ACHN (cell line): ENCODE measurements around the gene LTBP1.
"Not testable (repeated sequence)": the region's sequence is repeated elsewhere in the genome, so short reads cannot be mapped to it uniquely, and the experiment has no call there.

Experiments
- DNase-seq: peaks from one replicate; pipeline ENCODE4 v3.0.0-alpha.2; 2015
- in situ Hi-C: cut with HindIII; loops from 2 replicates; pipeline ENCODE4 v1.10.0; 2017; ENCODE audit warnings: low sequenced_read_pairs, low pct_ligation_motif_present, low pct_unique_long_range_greater_than_20kb

Gene LTBP1

DNA sequence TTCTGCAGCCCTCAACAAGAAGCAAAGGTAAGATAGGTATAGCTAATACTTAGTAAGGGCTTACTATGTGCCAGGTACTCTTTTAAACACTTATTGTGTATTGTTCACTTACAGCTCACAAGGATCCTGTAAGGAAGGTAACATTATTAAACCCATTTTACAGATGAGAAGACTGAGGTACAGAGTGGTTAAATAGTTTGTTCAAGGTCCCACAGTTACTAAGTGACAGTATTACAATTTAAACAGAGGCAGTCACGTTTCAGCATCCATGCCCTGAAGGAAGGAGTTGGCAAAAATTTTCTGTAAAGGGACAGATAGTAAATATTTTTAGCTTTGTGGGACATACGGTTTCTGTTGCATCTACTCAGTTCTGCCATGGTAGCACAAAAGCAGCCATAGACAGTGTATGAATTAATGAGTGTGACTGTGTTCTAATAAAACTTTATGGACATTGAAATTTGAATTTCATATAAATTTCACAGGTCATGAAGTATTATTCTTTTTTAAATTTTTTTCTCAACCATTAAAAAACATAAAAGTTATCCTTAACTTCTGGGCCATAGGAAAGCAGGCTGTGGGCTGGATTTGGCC, 75.7 kb downstream of the LTBP1 start:
- in situ Hi-C loops, result no loop called here

DNA sequence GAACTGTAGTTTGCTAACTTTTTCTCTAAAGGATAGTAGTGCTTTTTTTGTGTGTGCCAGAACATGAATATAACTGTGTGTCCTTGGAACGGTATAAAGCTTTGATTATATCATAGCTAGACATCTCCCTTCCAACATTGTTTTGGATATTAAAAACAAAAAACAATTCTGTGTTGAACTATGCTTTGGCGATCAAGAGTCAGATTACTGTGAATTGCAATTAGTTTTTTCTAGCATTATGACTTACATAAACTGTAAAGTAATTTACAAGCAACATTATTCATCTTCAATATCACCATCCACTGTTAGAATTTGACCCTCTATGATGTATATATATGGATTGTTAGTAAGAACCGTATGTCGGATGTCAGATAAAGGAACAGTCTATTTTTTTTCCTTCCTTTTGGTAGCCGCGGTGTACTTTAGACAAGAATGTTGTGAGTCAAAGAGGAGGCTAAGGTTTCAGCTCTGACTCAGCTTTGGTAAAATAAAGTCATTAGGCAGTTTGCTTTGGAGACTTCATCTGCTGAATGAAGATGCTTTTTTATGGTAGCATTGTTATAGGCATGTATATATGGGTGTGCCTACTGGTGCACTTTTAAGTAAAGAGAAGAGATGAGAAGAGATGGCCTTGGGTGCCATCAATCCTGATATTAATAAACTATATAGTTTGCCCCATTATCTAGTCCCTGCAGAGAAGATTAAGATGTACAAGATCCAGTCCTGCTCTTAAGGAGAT, 76.4 kb downstream of the LTBP1 start:
- in situ Hi-C loops, result no loop called here
- peak; percentile 42 for DNase-seq

More for the DNA sequence above, 75.7 kb downstream of the LTBP1 start:
- DNase-seq, result no peak

DNA sequence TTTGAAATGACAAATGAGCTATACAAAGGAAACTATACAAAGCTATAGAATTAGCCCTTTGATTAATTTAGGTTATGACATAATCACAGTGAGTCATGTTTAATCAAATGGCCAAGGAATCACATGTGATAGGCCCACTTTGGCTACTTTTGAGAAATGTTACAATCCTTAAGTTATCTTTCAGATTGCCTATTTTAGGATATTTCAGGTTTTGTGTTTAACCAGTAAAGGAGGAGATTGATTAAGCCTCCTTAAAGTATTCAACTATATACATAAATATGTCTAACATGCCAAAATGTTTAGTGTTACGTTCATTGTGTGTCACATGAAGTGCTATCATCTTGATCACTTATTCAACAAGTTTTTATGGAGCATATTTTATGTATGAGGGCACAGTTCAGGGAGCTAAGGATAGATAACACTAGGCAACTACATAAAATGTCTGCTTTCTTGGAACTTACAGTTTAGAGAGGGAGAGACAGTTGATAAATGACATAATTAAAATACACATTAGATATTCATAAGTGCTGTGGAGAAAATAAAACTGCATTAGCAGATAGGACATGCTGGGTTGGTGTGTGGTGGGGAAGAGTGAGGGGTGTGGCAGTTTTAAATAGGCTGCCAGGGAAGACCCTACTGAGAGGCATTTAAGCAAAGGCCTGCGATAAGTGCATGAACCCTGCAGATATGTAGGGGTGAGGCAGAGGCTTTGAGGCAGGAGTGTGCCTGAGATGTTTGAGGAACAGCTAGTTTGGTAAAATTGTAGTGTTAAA, 77.2 kb downstream of the LTBP1 start:
- in situ Hi-C loops, result no loop called here
- DNase-seq, result no peak

DNA sequence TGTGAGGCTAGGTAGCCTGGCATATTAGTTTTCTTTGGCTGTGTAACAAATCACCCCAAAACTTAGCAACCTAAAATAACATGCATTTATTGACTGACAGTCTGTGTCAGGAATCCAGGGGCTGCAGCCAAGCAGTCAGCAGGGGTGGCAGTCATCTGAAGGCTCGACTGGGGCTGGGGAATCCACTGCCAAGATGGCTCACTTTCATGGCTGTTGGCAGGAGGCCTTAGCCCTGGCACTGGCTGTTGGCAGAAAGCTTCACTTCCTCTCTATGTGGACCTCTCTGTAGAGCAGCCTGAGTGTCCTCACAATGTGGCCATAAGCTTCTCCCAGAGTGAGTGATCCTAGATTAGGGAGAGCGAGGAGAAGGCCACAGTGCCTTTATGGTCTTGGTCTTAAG, 78.0 kb downstream of the LTBP1 start:
- in situ Hi-C loops, result no loop called here
- DNase-seq, result no peak

DNA sequence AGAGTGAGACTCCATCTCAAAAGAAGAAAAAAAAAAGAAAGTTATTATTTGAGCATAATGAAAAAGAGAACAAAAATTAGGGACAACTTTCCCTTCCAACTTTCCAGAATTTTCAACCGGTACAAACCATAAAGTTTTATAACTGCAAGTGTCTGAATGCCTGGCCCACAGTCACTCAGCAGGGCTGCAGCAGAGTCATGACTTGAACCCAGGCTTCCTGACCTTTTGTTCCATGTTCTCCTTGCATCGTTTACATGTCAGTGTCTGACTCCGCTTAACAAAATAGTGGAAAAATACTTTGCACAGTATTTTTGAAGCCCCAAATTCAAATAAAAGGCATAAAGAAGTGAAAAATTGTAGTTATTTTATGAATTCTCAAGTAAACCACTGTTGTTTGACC, 82.7 kb downstream of the LTBP1 start:
- no peak for DNase-seq
- in situ Hi-C loops, result no loop called here

DNA sequence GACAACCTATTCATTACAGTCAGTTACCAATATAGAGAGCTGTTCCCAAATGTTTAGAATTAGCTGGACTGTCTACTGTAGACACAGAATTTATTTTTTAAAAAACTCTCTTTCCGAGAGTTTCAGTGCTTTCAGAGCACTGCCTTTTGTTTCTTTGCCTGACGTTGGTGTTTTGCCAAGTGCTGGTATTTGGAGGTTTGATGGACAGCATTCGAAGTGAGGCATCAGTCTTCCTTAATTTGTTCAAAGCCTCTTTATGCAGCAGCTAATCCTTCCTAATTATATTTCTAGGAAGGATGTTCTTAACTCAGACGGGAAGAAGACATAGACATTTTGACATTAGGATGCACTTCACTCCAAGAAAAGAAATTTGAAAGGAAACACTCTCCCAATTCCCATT, 83.2 kb downstream of the LTBP1 start:
- in situ Hi-C loops, result no loop called here
- no peak for DNase-seq

DNA sequence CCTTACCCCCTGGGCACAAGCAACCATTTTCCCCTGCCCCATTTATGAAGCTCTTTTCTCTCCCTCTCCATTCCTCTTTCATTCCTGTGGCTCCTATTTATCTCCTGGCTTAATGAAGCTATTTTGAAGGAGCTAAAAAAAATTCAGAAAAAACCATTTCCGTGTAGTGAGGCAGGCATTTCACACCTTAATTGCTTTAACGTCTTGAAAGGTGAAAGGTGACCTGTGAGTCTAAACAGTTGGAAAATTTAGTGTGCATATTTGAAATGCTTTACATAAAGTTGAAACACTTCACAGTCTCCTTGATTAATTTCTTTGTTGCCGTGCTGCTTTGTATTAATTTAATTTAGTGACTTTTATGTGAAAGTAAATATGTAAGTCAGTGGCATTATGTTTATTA, 83.6 kb downstream of the LTBP1 start:
- in situ Hi-C loops, result no loop called here

DNA sequence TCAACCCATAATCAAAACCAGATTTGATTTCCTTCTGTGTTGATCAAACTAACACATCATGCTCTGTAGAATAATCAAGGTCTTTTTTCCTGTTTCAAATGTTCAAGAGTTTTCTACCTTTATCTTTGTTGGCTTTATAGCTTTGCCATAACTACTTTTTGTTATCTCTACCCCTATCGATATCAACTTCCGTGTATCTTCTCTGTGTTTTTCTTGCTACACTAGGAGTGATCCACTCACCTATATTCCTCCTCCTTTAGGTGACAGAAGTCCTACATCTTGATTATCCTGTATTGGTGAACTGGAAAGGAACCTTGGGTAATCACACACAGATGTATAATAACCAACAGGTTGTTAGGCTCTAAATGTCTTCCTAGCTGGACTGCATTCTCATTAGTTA, 85.5 kb downstream of the LTBP1 start:
- in situ Hi-C loops, result no loop called here
- no peak for DNase-seq

More for the DNA sequence above, 83.6 kb downstream of the LTBP1 start:
- no peak for DNase-seq

DNA sequence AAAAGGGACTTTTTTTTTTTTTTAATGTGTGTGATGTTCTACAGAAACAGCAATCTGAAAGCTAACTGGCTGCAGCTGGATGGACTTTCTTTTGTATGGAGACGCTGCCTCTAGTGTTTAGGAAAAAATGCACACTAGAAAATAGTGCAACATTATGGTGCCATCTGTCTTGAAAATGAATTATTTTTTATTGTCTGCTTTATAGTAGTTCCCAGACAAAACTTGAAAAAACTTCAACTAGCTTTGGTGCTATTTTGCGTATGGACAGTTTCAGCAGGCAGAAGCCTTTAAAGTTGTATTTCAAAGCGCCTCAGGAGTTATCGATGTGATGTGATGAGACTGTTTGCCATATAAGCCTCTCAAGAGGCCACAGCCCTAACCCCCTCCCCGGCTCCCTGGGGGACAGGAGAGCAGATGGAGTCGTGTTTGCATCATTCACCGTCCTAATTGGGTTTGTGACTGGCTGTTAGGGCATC, 86.9 kb downstream of the LTBP1 start:
- in situ Hi-C loops, result no loop called here
- DNase-seq, result peak; percentile 31

DNA sequence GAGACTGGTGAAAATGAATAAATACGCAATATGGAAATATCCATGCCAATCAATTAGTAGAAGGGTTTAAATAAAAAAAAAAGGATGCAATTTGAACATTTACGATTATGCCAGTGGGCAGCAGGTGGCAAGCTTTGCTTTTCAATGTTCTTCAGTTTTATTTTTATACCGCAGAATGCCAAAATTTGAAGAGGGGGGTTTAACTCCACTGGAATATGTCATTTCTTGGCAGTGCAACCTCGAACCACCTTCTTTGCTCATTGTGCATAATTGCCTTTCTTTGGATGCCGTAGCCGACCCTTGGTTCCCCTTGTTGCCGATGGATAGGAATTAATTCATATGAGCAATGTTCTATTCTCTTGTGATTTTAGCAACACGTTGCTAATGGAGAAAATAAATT, 88.0 kb downstream of the LTBP1 start:
- in situ Hi-C loops, result no loop called here
- DNase-seq, result peak; percentile 24

DNA sequence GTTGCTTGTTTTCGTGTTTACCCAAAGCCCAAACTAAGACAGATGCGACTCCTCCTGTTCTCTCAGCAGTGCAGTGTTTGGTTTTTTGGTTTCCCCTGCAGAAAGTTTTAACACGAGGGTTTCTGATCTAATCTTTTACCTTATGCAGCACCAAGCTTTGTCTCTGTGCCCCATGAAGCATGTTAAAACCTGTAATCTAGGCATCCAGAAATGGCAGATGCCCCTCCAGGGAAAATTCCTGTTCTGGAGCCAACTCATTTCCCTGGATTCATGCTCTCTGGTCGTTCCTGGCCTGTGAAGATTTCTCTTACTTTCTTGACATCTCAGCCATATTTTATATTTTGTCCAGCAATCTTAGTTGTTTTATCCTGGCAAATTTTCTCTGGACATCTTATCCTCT, 91.5 kb downstream of the LTBP1 start:
- no peak for DNase-seq
- in situ Hi-C loops, result no loop called here

DNA sequence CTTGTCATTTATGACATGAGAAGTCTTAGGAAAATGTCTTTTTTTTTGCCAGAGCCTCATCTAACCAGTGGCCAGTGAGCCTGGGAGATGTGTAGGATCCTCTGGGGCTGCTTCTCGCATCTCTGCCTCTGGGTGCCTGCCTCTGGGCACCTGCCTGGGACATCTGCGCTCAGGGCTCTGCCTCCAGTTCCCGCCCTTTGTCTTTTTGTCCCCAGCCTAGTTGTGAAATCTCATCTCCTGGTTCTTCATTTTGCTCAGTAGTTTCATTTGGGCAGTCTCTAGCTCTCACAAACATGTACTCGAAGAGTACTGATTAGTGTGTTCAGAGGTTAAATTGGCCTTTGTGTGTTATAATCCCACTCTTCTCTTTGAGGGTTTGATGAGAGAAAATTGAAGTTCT, 92.0 kb downstream of the LTBP1 start:
- in situ Hi-C loops, result no loop called here

DNA sequence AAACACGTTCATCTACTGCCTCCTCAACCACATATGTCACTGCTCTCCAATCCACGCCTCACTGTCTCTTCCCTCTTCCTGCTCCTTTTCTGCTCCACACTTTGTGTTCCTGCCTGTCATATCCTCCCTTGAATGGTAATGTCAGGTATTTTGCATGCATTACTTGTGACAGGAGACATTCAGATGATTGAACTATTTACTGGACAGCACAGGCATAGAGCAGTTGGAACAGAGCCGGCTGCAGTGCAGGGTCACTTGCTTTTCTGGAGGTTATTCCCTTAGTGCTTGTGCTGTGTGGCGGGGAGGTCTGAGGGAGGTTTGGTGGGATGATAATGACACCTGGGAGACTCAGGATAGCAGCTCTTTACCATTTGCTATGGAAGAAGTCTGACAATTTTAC, 93.8 kb downstream of the LTBP1 start:
- no peak for DNase-seq

More for the DNA sequence above, 92.0 kb downstream of the LTBP1 start:
- no peak for DNase-seq

DNA sequence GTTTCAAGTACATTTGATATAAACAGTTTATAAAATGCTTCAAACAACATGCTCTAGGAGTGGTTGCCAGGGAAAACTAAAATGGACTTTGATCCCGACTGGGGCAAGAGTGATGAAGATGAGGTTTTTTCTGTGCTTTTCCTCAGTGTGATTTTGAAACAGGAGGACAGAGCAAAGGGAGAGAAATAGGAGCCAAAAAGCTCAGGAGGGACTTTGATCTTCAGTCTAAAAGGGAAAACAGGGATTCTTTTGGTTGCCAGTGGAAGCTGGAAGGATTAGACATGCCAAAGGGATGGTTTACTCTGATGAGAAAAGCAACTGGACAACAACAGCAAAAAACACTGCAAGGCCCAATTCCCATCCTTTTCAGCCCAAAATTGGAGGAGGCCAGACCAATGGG, 95.5 kb downstream of the LTBP1 start:
- DNase-seq, result no peak
- in situ Hi-C loops, result no loop called here

More for the DNA sequence above, 93.8 kb downstream of the LTBP1 start:
- in situ Hi-C loops, result no loop called here

DNA sequence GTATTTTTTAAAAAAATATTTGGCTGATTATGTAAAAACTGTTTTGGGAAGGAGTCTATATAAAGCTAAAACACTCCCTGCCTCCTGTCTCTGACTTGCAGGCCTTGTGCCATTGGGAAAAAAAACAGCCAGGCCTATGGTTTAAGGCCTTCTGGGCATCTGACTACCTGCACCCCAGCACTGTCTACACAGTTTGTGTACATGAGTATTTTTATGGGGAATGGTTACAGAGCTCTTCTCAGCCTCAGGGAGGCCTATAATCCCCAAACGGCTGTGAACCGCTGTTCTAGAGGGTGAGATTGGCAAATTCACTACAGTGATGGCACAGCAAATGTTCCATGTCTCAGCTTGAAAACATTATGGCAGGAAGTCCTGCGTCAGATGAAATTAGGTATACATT, 96.1 kb downstream of the LTBP1 start:
- in situ Hi-C loops, result no loop called here
- DNase-seq, result no peak

DNA sequence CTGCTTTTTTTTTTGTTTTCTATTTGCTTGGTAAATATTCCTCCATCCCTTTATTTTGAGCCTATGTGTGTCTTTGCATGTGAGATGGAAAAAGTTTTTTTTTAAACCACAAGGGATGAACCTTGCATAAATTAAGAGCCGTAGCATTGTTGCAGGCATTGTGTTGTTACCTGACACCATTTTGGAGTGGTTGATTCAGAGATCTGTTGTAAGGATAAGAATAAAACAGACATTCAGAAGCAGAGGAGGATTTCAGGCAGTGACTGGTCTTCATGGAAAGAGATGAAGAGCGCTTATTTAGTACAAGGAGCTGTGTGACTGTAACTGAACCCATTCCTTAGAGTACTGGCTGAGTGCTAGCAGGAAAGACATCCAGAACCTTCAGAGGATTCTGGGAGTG, 101.2 kb downstream of the LTBP1 start:
- in situ Hi-C loops, result no loop called here
- no peak for DNase-seq

DNA sequence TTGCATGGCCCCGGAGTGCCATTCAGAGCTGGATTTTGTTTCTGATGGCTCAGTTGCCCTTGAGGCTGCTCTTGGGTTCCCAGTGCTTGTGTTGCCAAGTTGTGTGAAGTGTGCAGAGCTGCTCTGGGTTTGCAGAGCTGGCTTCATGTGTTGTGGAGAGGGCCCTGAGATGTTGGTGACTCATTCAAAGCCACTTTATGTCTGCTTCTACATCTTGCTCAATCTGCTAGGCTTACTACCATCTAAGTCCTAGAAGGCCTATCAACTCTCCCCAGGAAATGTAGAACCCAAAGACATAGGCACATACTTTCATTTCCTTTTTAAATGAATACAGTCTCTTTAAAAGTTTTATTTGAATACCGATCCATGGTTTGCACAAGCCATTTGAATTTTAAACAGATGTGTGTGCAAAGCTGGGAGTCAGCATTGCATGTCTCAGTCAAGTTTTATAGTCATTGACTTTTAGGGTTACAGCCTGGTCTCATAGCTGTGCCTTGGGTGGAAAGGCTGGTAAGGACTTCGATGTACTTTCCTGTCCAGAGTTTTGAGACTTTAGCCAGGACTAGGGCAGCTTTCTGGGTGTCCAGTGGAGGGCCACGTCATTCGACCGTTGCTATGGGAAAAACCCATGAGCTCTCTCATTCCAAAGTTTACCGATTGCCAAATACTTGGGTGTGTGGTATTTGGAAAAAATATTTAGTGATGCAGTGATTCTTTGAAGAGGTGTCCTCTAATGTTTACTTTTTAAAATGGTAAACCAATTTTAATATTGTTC, 105.0 kb downstream of the LTBP1 start:
- DNase-seq, result no peak
- in situ Hi-C loops, result no loop called here

DNA sequence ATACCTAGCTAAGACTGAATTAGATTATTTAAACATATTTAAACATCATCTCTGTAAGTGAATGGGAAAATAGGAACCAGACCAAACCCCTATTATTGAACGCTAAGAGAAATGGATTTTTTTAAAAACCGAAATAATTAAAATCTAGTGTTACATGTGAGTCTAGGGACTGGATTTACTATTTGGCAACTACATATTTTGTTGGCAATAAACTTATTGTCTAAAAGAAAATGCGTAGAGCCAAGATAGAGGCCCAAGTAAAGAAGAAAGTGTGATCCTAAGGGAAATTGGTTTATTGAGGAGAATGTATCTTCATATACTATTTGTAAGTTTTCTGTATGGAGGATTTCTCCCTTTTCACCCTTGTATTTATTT, 105.6 kb downstream of the LTBP1 start:
- in situ Hi-C loops, result no loop called here
- DNase-seq, result no peak

DNA sequence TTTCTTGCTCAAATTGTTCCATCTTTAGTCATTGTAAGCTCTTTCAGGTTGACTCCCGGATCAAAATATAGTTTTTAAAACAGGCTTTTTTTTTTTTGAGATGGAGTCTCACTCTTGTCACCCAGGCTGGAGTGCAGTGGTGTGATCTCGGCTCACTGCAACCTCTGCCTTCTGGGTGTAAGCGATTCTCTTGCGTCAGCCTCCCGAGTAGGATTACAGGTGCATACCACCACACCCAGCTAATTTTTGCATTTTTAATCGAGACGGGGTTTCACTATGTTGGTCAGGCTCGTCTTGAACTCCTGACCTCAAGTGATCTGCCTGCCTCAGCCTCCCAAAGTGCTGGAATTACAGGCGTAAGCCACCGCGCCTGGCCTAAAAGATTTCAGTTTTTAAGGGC, 106.0 kb downstream of the LTBP1 start:
- in situ Hi-C loops, DNase-seq: not testable (repeated sequence)
